ENCODE results near the gene MORN5.

DNA sequence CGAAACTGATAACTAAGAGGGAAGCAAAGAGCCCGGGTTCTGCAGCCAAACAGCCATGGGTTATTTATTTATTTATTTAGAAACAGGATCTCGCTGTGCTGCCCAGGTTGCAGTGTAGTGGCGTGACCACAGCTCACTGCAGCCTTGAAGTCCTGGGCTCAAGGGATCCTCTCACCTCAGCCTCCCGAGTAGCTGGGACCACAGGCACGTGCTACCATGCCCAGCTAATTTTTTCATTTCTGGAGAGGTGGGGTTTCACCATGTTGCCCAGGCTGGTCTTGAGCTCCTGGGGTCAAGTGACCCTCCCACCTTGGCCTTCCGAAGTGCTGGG is 24.2 kb upstream of the MORN5 start:
- TF ChIP-seq HNF4G (IDR thresholded peaks at IDR 0.05) (no peak), CTCF (IDR thresholded peaks at IDR 0.05; ENCODE audit: low read depth, low read length, missing input control) (no peak), SP1 (IDR thresholded peaks at IDR 0.05) (no peak), FOXA1 (IDR thresholded peaks at IDR 0.05) (no peak), TAF1 (conservative IDR thresholded peaks at IDR 0.05) (no peak), EGR1 (IDR thresholded peaks at IDR 0.05; ENCODE audit: low read depth in 2 of 2) (no peak), JUND (IDR thresholded peaks at IDR 0.05) (no peak), GABPA (IDR thresholded peaks at IDR 0.05 in 1 of 2, conservative IDR thresholded peaks at IDR 0.05 in 1 of 2) (no peak), RAD21 (IDR thresholded peaks at IDR 0.05) (no peak), FOXA2 (IDR thresholded peaks at IDR 0.05) (no peak)
- TF ChIP-seq, protein P1, sequence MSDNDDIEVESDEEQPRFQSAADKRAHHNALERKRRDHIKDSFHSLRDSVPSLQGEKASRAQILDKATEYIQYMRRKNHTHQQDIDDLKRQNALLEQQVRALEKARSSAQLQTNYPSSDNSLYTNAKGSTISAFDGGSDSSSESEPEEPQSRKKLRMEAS (IDR thresholded peaks at IDR 0.05) = no peak
- TF ChIP-seq, protein P2, sequence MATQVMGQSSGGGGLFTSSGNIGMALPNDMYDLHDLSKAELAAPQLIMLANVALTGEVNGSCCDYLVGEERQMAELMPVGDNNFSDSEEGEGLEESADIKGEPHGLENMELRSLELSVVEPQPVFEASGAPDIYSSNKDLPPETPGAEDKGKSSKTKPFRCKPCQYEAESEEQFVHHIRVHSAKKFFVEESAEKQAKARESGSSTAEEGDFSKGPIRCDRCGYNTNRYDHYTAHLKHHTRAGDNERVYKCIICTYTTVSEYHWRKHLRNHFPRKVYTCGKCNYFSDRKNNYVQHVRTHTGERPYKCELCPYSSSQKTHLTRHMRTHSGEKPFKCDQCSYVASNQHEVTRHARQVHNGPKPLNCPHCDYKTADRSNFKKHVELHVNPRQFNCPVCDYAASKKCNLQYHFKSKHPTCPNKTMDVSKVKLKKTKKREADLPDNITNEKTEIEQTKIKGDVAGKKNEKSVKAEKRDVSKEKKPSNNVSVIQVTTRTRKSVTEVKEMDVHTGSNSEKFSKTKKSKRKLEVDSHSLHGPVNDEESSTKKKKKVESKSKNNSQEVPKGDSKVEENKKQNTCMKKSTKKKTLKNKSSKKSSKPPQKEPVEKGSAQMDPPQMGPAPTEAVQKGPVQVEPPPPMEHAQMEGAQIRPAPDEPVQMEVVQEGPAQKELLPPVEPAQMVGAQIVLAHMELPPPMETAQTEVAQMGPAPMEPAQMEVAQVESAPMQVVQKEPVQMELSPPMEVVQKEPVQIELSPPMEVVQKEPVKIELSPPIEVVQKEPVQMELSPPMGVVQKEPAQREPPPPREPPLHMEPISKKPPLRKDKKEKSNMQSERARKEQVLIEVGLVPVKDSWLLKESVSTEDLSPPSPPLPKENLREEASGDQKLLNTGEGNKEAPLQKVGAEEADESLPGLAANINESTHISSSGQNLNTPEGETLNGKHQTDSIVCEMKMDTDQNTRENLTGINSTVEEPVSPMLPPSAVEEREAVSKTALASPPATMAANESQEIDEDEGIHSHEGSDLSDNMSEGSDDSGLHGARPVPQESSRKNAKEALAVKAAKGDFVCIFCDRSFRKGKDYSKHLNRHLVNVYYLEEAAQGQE (IDR thresholded peaks at IDR 0.05) = no peak
- TF ChIP-seq, protein P3, sequence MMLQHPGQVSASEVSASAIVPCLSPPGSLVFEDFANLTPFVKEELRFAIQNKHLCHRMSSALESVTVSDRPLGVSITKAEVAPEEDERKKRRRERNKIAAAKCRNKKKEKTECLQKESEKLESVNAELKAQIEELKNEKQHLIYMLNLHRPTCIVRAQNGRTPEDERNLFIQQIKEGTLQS (IDR thresholded peaks at IDR 0.05) = no peak
- TF ChIP-seq, protein P4, sequence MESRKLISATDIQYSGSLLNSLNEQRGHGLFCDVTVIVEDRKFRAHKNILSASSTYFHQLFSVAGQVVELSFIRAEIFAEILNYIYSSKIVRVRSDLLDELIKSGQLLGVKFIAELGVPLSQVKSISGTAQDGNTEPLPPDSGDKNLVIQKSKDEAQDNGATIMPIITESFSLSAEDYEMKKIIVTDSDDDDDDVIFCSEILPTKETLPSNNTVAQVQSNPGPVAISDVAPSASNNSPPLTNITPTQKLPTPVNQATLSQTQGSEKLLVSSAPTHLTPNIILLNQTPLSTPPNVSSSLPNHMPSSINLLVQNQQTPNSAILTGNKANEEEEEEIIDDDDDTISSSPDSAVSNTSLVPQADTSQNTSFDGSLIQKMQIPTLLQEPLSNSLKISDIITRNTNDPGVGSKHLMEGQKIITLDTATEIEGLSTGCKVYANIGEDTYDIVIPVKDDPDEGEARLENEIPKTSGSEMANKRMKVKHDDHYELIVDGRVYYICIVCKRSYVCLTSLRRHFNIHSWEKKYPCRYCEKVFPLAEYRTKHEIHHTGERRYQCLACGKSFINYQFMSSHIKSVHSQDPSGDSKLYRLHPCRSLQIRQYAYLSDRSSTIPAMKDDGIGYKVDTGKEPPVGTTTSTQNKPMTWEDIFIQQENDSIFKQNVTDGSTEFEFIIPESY (IDR thresholded peaks at IDR 0.05) = no peak

Measured in liver (tissue), 3 donors.